Chondrocyte (in vitro differentiated cells): ENCODE data around the gene NME4. TPM values are rescaled to one million over a fixed set of nuclear protein-coding genes. Genes with fewer than 3 reads are reported as not detected.

Experiments
- DNase-seq: peaks from one replicate; pipeline ENCODE4 v3.0.0; 2021; ENCODE audit warnings: mixed read lengths, low spot score
- H3K27ac Mint-ChIP-seq: one replicate; pipeline ENCODE4 v1.8.0; 2021; ENCODE audit warnings: mild to moderate bottlenecking, moderate library complexity, mixed read lengths; ENCODE audit not compliant: unreplicated experiment
- H3K27me3 Mint-ChIP-seq: 2 replicates; pipeline ENCODE4 v1.8.0; 2021; ENCODE audit warnings: low read depth, mixed read lengths
- H3K36me3 Mint-ChIP-seq: 2 replicates; pipeline ENCODE4 v1.8.0; 2021; ENCODE audit warnings: low read depth, mixed read lengths
- H3K4me1 Mint-ChIP-seq: 2 replicates; pipeline ENCODE4 v1.8.0; 2021; ENCODE audit warnings: low read depth, mild to moderate bottlenecking, mixed read lengths
- H3K4me3 Mint-ChIP-seq: one replicate; pipeline ENCODE4 v1.8.0; 2021; ENCODE audit warnings: mild to moderate bottlenecking, moderate library complexity, mixed read lengths; ENCODE audit not compliant: unreplicated experiment
- H3K9me3 Mint-ChIP-seq: 2 replicates; pipeline ENCODE4 v1.8.0; 2021; ENCODE audit warnings: low read depth, mixed read lengths
- total RNA-seq: library from RNA; stranded (reverse); gene quantifications from 3 replicates; pipeline ENCODE4 v1.2.1, GENCODE V29; 2021
- TF ChIP-seq, protein P1 (sequence below): fragments of 200-600 bp; sonication (generic); IDR thresholded peaks from 2 replicates; pipeline ENCODE4 v1.5.0; 2021; ENCODE audit warnings: antibody characterized with exemption, mild to moderate bottlenecking, moderate library complexity

Gene NME4
- total RNA-seq, 1 donor from 2014 or later = 231 TPM

DNA sequence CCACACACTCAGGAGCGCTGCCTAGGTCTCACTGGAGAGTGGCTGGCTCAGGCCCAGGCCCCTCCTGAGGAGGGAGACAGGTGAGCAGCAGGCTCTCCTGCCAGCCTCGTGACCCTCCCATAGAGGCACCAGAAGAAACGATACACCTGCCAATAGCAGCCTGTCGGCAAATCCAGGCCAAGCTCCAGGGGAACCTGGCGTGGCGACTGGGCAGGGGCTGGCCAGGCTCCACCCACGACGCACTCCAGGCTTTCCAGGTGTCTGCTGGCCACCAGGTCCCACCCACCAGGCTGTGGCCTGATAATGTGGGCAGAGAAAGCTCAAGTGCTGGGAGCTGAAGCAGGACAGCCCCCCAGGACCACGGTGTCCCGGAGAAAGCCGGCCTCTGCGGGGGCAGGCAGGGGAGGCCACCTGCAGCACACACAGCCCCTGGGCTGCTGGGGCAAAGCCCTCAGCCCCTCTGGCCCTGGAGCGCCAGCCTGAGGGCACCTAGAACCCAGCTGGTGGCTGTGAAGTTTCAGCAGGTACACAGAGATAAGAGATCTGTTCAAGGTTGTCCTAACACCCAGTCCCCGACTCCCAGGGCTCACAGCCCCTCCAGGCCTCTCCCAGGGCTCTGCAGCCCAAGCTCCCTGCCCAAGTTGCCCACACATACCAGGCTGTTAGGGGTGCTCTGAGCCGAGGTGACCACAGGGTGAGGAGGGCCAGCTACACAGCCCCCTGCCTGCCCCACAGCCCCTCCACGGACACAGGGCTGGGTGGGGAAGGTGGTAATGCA is 17.6 kb upstream of the NME4 start:
- TF ChIP-seq, protein P1, sequence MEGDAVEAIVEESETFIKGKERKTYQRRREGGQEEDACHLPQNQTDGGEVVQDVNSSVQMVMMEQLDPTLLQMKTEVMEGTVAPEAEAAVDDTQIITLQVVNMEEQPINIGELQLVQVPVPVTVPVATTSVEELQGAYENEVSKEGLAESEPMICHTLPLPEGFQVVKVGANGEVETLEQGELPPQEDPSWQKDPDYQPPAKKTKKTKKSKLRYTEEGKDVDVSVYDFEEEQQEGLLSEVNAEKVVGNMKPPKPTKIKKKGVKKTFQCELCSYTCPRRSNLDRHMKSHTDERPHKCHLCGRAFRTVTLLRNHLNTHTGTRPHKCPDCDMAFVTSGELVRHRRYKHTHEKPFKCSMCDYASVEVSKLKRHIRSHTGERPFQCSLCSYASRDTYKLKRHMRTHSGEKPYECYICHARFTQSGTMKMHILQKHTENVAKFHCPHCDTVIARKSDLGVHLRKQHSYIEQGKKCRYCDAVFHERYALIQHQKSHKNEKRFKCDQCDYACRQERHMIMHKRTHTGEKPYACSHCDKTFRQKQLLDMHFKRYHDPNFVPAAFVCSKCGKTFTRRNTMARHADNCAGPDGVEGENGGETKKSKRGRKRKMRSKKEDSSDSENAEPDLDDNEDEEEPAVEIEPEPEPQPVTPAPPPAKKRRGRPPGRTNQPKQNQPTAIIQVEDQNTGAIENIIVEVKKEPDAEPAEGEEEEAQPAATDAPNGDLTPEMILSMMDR = no peak
- no peak overlapping the region for H3K4me3 Mint-ChIP-seq
- H3K27ac Mint-ChIP-seq = no peak overlapping the region
- peaks cover 20% of the 10 kb centered on the region for H3K4me1 Mint-ChIP-seq
- H3K36me3 Mint-ChIP-seq = peaks cover 1% of the 10 kb centered on the region
- H3K27me3 Mint-ChIP-seq = no peaks in the 10 kb centered on the region
- DNase-seq = no peak
- H3K9me3 Mint-ChIP-seq = no peaks in the 10 kb centered on the region

DNA sequence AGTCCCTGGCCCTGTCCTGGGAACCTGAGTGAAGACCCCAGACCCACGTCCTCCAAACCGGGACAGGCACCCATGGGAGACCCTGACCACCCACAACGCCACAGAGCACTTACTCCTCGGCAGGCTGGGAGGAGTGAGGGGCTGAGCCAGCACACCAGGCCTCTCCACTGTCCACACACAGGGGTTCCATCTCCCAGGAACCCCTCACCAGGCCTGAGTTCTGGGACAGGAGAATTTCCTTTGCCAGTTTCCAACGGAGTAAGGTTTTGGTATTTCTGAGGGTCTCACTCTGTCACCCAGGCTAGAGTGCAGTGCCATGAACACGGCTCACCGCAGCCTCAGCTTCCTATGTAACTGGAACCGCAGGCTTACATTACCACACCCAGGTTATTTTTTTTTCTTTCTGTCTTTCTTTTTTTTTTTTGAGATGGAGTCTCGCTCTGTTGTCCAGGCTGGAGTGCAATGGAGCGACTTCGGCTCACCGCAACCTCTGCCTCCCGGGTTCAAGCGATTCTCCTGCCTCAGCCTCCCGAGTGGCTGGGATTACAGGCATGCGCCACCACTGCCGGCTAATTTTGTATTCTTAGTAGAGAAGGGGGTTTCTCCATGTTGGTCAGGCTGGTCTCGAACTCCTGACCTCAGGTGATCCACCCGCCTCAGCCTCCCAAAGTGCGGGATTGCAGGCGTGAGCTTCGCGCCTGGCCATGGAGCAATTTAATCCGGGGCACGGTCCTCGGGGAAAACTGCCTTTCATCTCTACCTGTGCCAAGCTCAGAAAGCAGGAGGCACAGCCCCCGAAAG is 16.8 kb upstream of the NME4 start:
- H3K4me3 Mint-ChIP-seq = peak overlapping the region; percentile 75
- no peak for DNase-seq
- no peak overlapping the region for H3K27ac Mint-ChIP-seq
- H3K36me3 Mint-ChIP-seq = peaks cover 1% of the 10 kb centered on the region
- TF ChIP-seq, protein P1 = no peak
- H3K4me1 Mint-ChIP-seq = peaks cover 20% of the 10 kb centered on the region
- no peaks in the 10 kb centered on the region for H3K27me3 Mint-ChIP-seq
- H3K9me3 Mint-ChIP-seq = no peaks in the 10 kb centered on the region

DNA sequence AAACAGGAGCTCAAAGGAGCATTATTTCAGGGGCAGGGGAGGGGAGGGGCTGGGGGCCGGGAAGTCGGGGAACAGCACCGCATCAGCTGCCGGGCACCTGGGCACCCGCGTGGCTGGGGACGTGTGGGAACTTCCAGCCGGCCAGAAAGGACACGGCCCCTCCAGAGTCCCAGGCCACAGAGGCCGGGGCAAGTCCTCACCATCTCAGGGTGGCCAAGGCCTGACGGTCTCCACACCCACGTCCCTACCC is 16.3 kb upstream of the NME4 start:
- Mint-ChIP-seq H3K4me3 (peak overlapping the region; percentile 75), H3K27ac (no peak overlapping the region)

DNA sequence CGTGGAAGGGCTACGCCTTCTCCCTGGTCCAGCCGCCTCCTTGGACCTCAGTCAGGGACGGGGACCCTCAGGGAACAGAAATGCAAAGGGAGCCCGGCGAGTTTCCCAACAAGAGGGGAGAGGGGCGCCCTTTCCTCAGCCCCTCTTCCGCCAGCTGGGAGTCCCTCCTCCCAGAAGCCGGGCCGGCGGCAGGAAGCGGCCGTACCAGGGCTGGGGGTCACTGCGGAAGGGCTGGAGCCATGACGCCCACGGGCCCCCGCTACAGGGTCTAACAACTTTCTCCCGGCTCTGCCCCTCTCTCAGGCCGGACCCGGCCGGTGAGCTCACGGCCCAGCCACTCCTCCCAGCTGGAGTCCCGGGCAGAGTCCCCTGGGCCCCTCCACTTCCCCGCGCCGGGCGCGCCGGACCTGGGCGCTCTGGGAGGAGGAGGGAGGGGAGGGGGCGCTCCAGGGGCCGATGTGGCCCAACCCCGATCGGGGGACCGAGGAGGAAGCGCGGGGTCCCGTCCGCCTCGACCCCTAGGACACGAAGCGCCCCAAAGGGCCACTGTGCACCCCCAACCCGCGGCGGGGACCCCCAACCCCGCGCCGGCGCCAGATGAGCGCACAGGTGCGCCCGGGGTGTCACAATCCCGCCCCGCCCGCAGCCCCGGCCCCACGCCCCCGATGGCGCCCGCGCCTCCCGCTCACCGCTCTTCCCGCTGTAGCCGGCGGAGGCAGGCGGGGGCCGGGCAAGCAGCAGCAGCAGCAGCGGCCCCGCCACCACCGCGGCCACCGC is 15.8 kb upstream of the NME4 start:
- no peaks in the 10 kb centered on the region for H3K9me3 Mint-ChIP-seq
- H3K4me3 Mint-ChIP-seq = peak overlapping the region; percentile 75
- no peak for DNase-seq
- no peaks in the 10 kb centered on the region for H3K27me3 Mint-ChIP-seq
- TF ChIP-seq, protein P1 = peak; percentile 8
- peaks cover 1% of the 10 kb centered on the region for H3K36me3 Mint-ChIP-seq
- no peak overlapping the region for H3K27ac Mint-ChIP-seq
- peaks cover 20% of the 10 kb centered on the region for H3K4me1 Mint-ChIP-seq

More for the DNA sequence above, 16.3 kb upstream of the NME4 start:
- Mint-ChIP-seq H3K36me3 (peaks cover 1% of the 10 kb centered on the region), H3K27me3 (no peaks in the 10 kb centered on the region), H3K4me1 (peaks cover 20% of the 10 kb centered on the region), H3K9me3 (no peaks in the 10 kb centered on the region)
- no peak for DNase-seq
- TF ChIP-seq, protein P1 = no peak
